CD4-positive, alpha-beta T cell treated with Interleukin-6 for 4 hours (primary cell): ENCODE measurements around the gene CEACAM18.
"Not testable (repeated sequence)": the region's sequence is repeated elsewhere in the genome, so short reads cannot be mapped to it uniquely, and the experiment has no call there.

Experiments
- DNase-seq: peaks from one replicate; pipeline ENCODE4 v3.0.0-alpha.2; 2020; ENCODE audit warnings: mixed read lengths

Gene CEACAM18

DNA sequence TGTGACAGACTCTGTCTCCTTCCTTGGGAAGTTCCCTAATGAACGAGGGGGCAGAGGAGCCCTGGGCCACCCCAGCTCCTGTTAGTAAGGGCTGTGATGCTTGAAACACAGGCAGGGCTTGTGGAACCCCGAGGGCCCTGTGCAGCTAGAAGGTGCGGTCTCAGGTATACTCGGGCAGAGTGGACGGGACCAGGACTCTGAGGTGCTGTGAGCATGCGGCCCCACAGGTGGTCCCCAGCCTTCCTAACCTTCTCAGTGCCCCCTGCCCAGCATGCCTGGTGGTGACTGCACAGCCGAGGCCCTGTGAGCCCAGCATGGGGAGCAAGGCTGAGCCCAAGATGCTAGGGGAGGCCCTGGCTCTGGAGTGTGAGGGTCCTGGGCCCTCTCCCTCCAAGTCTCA, 16.1 kb upstream of the CEACAM18 start:
- no peak for DNase-seq

GRCh38 chr19:51462681-51463080, 15.7 kb upstream of the CEACAM18 start:
- no peak for DNase-seq

DNA sequence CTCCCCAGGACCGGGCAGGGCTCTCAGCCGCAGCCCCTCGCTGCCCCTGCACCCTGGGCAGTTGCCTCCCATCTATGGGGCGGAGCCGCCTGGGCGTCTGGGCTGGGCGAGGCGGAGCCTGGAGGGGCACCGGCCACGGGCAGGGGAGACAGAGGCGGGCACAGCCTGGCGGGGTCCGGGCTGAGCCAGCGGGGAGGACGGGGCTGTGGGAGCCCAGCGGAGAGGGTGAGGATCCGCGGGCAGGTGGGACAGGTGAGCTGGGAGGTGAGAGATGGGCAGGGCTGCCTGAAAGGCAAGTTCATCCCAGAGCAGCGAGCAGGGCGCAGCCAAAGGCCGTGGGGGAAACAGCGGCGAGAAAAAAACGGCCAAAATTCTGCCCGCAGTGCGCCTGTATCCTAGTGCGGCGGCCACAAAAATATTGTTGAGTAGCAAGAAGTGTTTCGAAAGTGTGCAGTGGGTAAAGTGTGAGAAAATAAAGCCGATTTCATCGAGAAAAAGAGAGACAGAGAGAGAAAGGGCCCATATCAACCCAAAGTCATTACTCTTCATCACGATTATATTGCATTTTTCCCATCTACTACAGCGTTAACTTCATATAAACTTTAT, 14.3 kb upstream of the CEACAM18 start:
- DNase-seq = not testable (repeated sequence)

- no peak for DNase-seq
Observed at GRCh38 chr19:51466723-51467122, 11.6 kb upstream of the CEACAM18 start.

DNA sequence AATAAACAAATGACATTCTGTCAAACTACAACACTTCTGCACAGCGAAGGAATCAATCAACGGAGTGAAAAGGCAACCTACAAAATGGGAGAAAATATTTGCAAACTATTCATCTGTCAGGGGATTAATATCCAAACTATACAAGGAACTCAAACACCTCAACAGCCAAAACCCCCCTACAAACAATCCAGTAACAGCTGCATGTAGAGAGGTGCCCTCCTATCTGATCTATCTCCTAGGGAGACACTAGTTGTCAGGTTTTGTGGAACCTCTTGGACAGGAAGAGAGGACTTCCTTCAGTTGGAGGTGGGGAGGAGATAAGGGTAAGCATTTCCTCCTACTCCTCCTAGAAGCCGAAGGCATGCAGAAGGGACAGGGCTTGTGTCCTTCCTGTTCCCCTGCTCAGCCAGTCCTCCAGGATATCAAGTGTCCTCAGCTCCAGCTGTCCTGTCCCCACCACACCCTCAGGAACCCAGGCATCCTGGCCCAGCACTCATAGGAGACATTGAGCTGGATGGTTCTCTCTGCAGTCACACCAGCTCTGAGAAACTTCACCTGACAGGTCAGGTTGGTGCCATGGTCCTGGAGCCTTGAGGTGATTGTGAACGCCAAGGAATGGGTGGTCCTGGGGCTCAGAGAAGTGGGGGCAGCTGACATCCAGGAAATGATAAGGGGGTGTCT, 10.3 kb upstream of the CEACAM18 start:
- no peak for DNase-seq

DNA sequence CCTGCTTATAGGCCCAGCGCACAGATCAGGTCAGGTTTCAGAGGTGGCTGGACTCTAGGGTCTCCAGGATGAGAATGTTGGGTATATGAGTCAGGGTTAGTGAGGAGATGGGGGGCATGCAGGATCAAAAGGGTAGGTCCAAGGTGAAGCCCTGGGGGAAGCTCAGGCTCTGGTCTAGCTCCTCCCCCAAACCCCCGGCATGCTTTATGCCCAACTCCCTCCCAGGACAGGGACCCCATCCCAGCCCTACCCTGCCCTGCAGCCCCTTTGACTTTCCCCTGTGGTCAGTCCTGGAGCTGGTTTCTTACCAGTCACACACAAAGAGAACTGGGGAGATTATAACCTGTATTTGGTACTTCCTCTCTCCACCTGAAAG, 9.8 kb upstream of the CEACAM18 start:
- DNase-seq = no peak

- DNase-seq = no peak
Observed at GRCh38 chr19:51469162-51469561, 9.2 kb upstream of the CEACAM18 start.

GRCh38 chr19:51469629-51470028, 8.7 kb upstream of the CEACAM18 start:
- DNase-seq = no peak

- DNase-seq = no peak
Observed at GRCh38 chr19:51470966-51471365, 7.4 kb upstream of the CEACAM18 start.

DNA sequence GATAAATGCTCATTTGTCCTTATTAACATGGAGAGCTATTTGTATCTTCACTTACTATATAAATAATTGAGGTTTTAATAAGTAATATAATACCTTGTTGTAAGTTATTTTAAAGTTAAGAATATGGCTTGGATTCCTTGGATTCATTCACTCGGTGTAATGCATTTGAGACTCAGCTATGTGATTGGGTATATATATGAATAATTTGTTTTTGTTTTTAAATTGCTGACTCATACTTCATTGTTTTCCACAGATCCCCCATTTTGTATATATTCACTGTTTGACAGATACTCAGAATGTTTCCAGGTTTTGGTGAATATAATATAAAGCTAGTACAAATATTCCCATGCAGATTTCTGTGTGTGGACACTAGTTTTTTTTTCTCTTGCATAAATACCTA, 6.8 kb upstream of the CEACAM18 start:
- DNase-seq = no peak

DNA sequence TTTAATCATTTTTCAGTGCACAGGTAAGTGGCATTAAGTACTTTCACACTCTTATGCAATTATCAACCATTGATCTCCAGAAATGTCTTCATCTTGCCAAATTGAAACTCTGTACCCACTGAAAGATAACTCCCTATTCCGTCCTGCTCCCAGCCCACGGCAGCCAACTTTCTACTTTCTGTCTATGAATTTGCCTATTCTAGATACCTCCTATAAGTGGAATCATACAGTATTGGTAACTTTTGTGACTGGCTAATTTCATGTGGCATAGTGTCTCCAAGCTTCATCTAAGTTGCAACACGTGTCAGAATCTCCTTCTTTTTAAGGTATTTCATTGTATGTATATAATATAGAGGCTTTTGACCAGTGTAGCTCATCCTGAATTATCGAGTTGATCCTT, 5.7 kb upstream of the CEACAM18 start:
- no peak for DNase-seq

DNA sequence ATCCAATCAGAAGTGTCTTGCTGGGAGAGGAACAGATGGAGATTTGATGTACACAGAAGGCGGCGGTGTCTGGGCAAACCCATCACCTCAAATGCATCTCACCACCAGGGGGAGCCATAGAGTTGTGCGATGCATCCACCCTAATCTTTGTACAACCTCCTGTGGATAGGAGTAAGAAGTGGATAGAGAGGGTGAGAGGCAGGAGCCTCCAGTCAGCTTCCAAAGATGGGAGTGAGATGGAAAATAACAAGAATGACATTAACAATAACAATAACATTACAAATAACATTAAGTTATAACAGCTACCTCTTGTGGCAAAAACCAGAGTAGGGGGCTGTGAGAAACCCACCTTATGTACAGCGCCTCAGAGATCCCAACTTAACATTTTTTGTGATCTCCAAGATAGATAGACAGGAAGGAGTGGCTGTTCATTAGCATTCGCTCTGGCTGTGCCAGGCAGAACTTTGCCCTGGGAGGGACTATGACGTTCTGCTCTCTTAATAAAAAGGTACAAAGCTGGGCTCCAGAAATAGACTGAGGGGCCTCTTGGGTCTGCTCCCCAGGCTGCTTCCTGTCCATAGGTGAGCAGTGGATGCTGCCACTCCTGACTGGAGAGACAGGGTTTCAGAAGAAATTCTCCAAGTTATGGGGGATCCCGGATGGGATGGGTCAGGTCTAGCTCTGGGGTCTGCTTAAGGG, 5.2 kb upstream of the CEACAM18 start:
- peak; percentile 83 for DNase-seq

GRCh38 chr19:51476164-51476563, 2.2 kb upstream of the CEACAM18 start:
- DNase-seq = no peak

- no peak for DNase-seq
Observed at GRCh38 chr19:51477344-51477743, 995 bp upstream of the CEACAM18 start.

DNA sequence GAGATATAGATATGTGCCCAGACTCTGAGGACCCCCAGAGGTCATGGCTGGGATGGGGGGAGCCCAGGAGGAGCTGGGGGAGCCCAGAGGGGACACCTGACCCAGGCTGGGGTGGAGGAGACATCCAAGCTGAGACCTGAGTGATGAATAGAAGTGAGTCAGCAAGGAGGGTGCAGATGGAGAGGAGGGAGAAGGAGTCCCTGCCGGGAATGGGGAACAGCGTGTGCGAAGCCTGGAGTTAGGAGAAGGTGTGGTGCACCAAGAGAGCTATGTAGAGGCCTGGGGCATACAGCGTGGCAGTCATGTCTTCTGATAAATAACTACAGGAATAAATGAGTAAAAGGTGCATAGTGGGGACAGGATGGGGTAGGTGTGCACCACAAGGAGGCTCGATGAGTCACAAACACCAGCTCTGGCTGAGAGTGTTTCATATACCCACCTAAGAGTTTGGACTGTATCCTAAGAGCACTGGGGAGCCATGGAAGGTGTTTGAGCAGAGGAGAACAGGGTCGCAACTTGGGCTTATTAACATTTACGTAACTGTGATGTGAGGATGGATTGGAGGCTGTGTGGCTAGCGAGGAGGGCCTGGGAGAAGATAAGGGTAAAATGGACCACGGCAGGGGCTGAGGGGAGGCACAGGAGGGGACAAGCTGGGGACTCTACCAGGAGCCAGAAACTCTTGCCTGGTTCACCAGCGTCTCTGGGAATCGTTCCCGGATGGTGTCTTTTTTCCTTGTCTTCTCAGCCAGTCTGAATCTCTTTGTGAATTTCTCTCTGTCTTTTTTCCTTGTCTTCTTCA, 1.4 kb downstream of the CEACAM18 start:
- DNase-seq = no peak

- DNase-seq = no peak
Observed at GRCh38 chr19:51480590-51480989, 2.3 kb downstream of the CEACAM18 start.

GRCh38 chr19:51485960-51486660, 7.8 kb downstream of the CEACAM18 start:
- no peak for DNase-seq

GRCh38 chr19:51488491-51488890, 10.2 kb downstream of the CEACAM18 start:
- no peak for DNase-seq

DNA sequence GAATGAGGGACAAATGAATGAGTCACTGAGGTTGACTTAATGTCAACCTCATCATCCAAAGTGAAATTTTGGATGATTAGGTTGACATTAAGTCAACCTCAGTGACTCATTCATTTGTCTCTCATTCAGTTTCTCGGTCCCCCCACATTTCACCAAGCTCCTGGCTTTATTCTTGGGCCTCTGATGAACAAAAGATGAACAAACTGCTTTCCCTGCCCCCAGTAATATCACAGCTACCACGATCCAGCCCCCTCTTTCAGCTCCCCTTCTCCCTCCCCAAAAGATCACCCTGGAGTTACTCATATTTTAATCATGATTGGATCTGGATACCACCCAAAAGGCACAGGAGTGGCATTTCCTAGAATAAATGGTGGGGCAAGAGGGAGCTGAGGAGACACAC, 10.8 kb downstream of the CEACAM18 start:
- no peak for DNase-seq

DNA sequence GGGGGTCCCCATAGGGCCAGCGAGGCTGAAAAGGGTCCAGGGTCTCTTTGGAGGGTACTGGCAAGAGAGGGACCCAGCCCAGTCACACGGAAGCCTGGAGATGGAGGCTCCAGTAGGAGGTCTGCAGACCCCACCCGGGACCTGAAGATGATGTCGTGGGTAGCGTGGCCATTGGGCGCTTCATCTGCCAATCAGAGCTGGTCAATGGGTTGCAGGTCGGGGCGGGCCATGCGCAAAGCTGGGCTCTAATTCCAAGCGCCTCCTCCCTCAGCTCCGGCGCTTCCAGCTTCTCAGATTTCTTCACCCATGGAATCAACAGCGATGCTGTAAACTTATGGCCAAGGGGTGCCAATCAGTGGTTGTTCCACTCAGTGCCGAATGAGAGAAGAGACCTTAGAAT, 12.3 kb downstream of the CEACAM18 start:
- DNase-seq = no peak

- DNase-seq = no peak
Observed at GRCh38 chr19:51491586-51491985, 13.2 kb downstream of the CEACAM18 start.

DNA sequence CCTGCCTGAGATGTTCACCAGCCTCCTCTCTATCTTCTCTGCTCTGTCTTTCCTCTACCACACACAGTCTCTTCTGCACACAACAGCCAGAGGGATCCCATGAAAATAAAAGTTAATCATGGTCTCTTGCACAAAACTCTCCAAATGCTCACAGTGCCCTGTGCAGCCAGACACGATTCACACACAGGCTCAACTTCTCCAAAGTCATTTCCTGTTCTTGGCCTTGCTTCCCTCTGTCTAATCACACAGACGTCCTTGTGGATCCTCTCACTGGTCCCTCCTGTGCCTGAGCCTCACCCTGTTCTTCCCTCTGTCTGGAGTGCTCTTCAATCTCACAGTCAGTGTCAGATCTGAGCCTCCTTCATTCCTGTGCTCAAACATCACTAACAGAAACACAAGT, 15.4 kb downstream of the CEACAM18 start:
- DNase-seq = no peak

DNA sequence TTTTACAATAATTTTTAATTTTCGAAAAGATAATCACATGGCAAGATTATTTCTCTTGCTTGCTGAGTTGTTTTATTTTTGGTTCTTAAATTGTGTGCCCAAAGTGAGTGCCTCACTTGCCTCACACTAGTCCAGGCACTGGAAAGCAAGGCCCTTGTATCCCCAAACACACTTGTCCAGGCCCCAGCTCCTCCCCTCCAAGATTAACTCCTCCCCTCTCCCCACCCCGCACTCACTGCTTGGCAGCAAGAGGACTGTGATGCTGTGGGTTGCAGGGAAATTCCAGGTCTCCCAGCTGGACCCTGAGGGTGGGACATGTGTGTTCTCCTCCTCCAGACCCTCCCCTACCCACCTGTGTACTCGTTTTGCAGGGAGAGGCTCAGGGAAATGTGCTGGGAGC, 19.3 kb downstream of the CEACAM18 start:
- DNase-seq = no peak
